SK-N-SH treated with all-trans-retinoic acid at 6 μM for 48 hours (cell line): ENCODE results near the gene CDC5L.

ENCODE experiments used
- ATAC-seq: fragments of 200-7000 bp; cut with Tn5 transposase; 3 replicates; pipeline ENCODE4 v1.9.1; 2020; ENCODE audit warnings: mild to moderate bottlenecking, moderate library complexity
- BACH2 ChIP-seq: fragments of 250-450 bp; sonication (Bioruptor Pico); IDR thresholded peaks from 2 replicates; pipeline ENCODE4 v1.9.0; 2021; ENCODE audit warnings: mild to moderate bottlenecking, borderline replicate concordance
- CREB5 ChIP-seq: fragments of 250-450 bp; sonication (Bioruptor Pico); IDR thresholded peaks from 2 replicates; pipeline ENCODE4 v1.5.1; 2020; ENCODE audit warnings: low read depth, mild to moderate bottlenecking, moderate library complexity
- CSDC2 ChIP-seq: fragments of 250-450 bp; sonication (Bioruptor Pico); IDR thresholded peaks from 2 replicates; pipeline ENCODE4 v1.5.0; 2020; ENCODE audit warnings: mild to moderate bottlenecking, moderate library complexity
- ESRRG ChIP-seq: fragments of 250-450 bp; sonication (Bioruptor Pico); IDR thresholded peaks from 2 replicates; pipeline ENCODE4 v1.6.1; 2021; ENCODE audit warnings: mild to moderate bottlenecking
- ISL1 ChIP-seq: fragments of 250-450 bp; sonication (Bioruptor Pico); IDR thresholded peaks from 2 replicates; pipeline ENCODE4 v2.1.2; 2022; ENCODE audit warnings: mild to moderate bottlenecking, moderate library complexity
- OSR1 ChIP-seq: fragments of 250-450 bp; sonication (Bioruptor Pico); IDR thresholded peaks from 2 replicates; pipeline ENCODE4 v1.8.0; 2022; ENCODE audit warnings: moderate library complexity, mild to moderate bottlenecking, inconsistent platforms
- PATZ1 ChIP-seq: fragments of 250-450 bp; sonication (Bioruptor Pico); IDR thresholded peaks from 2 replicates; pipeline ENCODE4 v1.8.0; 2020; ENCODE audit warnings: mild to moderate bottlenecking, moderate library complexity, borderline replicate concordance
- POU6F1 ChIP-seq: fragments of 250-450 bp; sonication (Bioruptor Pico); IDR thresholded peaks from 2 replicates; pipeline ENCODE4 v1.8.0; 2021; ENCODE audit warnings: low read depth, mild to moderate bottlenecking, moderate library complexity, borderline replicate concordance
- PPARA ChIP-seq: fragments of 250-450 bp; sonication (Bioruptor Pico); IDR thresholded peaks from 2 replicates; pipeline ENCODE4 v1.5.0; 2020; ENCODE audit warnings: mild to moderate bottlenecking, borderline replicate concordance
- RARB ChIP-seq: fragments of 250-450 bp; sonication (Bioruptor Pico); IDR thresholded peaks from 2 replicates; pipeline ENCODE4 v1.8.0; 2021; ENCODE audit warnings: mild to moderate bottlenecking, moderate library complexity
- SNAI2 ChIP-seq: fragments of 250-450 bp; sonication (Bioruptor Pico); IDR thresholded peaks from 2 replicates; pipeline ENCODE4 v1.5.0; 2020; ENCODE audit warnings: mild to moderate bottlenecking, moderate library complexity
- TCF4 ChIP-seq: fragments of 250-450 bp; sonication (Bioruptor Pico); IDR thresholded peaks from 2 replicates; pipeline ENCODE4 v1.8.0; 2021; ENCODE audit warnings: mild to moderate bottlenecking, moderate library complexity, borderline replicate concordance
- TOX ChIP-seq: fragments of 250-450 bp; sonication (Bioruptor Pico); IDR thresholded peaks from 2 replicates; pipeline ENCODE4 v1.8.0; 2021; ENCODE audit warnings: mild to moderate bottlenecking, moderate library complexity, borderline replicate concordance
- TSHZ2 ChIP-seq: fragments of 250-450 bp; sonication (Bioruptor Pico); IDR thresholded peaks from 2 replicates; pipeline ENCODE4 v1.5.0; 2020; ENCODE audit warnings: mild to moderate bottlenecking, moderate library complexity
- ZC3H10 ChIP-seq: fragments of 250-450 bp; sonication (Bioruptor Pico); IDR thresholded peaks from 2 replicates; pipeline ENCODE4 v1.5.1; 2021; ENCODE audit warnings: mild to moderate bottlenecking, moderate library complexity
- ZFP3 ChIP-seq: fragments of 250-450 bp; sonication (Bioruptor Pico); IDR thresholded peaks from 2 replicates; pipeline ENCODE4 v1.5.0; 2020; ENCODE audit warnings: mild to moderate bottlenecking, moderate library complexity
- ZFP30 ChIP-seq: fragments of 450-650 bp; formaldehyde crosslinking; IDR thresholded peaks from 2 replicates; pipeline ENCODE4 v1.5.0; 2022; ENCODE audit warnings: mild to moderate bottlenecking, moderate library complexity
- ZNF565 ChIP-seq: fragments of 450-650 bp; formaldehyde crosslinking; conservative IDR thresholded peaks from 2 replicates; pipeline ENCODE4 v1.5.0; 2020; ENCODE audit warnings: low read depth, mild to moderate bottlenecking, moderate library complexity

The CDC5L gene

GRCh38 chr6:44498436-44498835 lies 110.9 kb downstream of the CDC5L start:
- no peak for ATAC-seq
- no peak for TF ChIP-seq RARB
- TF ChIP-seq TCF4: no peak
- TF ChIP-seq OSR1 (CRISPR knock-in tag): no peak
- TF ChIP-seq ZC3H10 (CRISPR knock-in tag): no peak
- TF ChIP-seq POU6F1 (CRISPR knock-in tag): no peak
- TF ChIP-seq BACH2 (CRISPR knock-in tag): no peak
- no peak for TF ChIP-seq ISL1 (CRISPR knock-in tag)
- TF ChIP-seq PATZ1: no peak
- TF ChIP-seq ESRRG (CRISPR knock-in tag): no peak
- no peak for TF ChIP-seq TSHZ2 (CRISPR knock-in tag)
- TF ChIP-seq ZFP30 (CRISPR knock-in tag): no peak
- TF ChIP-seq PPARA (CRISPR knock-in tag): no peak
- TF ChIP-seq TOX (CRISPR knock-in tag): no peak
- no peak for TF ChIP-seq CSDC2 (CRISPR knock-in tag)
- TF ChIP-seq CREB5 (CRISPR knock-in tag): no peak

GRCh38 chr6:44499609-44500008 lies 112.1 kb downstream of the CDC5L start:
- TF ChIP-seq BACH2 (CRISPR knock-in tag) (no peak), ESRRG (CRISPR knock-in tag) (no peak), ZFP3 (CRISPR knock-in tag) (no peak), ZNF565 (CRISPR knock-in tag) (no peak), TSHZ2 (CRISPR knock-in tag) (no peak), ISL1 (CRISPR knock-in tag) (no peak), SNAI2 (CRISPR knock-in tag) (no peak)
- ATAC-seq: no peak
